T1000 (cell line): ENCODE data around the gene NIM1K.
"Not testable (repeated sequence)": the region's sequence is repeated elsewhere in the genome, so short reads cannot be mapped to it uniquely, and the experiment has no call there.

ENCODE experiments used
- DNase-seq: peaks from one replicate; lab custom pipeline; 2025; ENCODE audit warnings: mixed read lengths; lab: John Stamatoyannopoulos, UW

The NIM1K gene

DNA sequence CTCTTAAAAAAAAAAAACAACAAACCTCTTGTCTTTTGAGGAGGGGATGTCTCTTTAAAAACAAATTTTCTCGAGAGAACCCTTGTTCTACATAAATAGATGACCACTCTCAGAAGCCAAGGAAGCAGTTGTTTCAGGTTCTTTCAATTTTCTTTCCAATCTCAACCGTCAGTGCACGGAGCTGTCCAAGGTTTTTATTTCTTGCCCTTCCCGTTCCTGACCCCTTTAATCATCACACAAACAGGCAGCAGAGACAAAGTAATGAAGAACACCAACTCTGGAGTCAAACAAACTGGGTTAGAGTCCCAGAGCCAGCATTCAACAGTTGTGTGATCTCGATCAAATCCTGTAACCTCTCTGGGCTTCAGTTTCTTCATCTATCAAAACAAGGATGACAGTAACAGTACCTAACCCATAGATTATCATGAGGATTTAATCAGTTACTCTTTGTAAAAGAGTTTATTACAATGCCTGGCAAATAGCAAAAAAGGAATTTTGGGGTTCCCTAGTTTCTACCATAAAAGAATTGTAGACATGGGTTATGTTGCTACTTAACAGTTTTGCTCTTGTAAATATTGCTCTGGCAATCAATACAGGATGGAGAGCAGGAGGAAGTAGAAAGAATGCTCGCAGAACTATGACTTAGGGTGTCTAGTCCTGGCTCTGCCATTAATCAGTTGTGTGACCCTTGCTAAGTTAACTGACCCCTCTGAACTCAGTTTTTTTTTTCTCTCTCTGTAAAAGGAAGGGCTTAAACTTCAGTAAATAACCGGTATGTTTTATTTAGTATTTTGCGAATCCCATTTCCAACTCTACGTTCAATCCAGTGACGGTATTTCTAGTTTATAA, 1.0 kb upstream of the NIM1K start:
- DNase-seq, result no peak

DNA sequence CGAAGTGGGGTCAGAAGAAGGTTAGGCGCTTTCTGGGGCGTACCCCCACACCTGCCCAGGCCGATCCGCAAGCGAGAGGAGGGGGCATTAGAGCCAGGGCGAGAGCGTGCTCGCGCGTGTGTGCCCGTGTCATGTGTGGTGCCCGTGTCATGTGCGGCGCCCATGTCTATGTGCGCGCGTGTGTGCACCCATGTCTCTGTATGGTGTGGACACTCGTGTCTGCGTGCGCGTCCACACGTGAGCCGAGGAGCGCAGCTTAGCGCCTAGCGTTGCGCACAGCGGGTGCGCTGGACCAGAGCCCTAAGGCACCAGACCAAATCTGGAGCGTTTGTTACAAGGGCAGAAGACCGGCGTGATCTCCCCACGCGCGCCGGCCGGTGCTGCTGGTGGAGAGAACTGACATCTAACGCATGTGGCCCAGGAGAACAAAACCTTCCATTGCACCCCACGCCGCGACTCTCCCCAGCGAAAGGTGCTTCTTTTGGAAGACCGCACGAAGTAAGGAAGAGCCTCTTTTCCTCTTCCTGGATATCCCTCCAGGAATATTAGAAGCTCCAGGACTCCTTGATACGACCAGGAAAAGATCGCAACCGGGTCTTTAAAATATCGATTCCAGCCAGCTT, 644 bp downstream of the NIM1K start:
- DNase-seq, result no peak

DNA sequence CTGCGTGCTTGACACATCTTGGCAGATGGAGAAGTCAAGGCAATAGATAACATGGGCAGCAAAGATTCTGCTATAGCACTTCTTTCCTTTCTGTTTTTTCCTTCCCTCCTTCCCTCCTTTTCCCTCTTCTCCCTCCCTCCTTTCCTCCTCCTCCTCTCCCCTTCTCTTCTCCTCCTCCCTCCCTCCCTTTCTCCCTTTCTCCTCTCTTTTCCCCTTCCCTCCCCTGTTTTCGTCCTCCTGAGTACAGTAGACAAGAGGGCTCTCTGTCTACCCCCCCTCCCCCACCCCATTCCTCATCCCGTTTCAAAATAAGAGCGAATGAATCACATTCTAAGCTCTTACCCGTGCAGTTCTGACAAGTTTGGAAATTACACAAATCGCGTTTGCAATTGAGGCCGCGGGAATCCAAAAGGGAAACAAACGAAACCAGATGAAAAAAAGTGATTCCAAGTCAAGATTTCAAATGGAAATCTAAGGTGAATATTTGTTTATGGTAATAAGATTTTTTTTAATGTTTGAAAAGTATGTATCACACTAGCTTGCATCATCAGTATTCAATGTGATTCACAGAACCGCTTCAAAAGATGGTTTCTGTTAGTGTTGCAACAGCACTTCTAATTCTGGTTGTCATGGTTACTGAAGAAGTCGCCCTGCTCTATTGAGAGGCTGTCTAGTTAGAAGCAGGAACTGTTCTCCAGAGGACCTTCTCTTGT, 1.3 kb downstream of the NIM1K start:
- DNase-seq, result peak; percentile 50

DNA sequence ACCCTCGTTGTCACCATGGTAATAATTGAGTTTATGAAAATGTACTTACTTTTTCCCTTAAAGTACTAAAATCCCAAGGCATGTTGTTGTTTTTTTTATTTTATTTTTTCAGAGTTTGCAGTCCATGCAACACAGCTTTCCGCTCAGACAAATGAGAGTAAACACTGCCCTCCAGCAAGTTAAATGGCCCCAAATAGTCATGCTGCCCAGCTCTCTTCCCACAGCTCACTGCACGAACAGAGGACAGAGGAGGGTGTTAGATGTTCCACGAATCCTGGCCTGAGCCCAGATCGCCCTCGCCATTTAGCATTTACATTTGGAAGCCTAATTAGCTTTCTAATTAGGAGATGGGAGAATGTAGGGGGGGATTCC, 1.9 kb downstream of the NIM1K start:
- no peak for DNase-seq

DNA sequence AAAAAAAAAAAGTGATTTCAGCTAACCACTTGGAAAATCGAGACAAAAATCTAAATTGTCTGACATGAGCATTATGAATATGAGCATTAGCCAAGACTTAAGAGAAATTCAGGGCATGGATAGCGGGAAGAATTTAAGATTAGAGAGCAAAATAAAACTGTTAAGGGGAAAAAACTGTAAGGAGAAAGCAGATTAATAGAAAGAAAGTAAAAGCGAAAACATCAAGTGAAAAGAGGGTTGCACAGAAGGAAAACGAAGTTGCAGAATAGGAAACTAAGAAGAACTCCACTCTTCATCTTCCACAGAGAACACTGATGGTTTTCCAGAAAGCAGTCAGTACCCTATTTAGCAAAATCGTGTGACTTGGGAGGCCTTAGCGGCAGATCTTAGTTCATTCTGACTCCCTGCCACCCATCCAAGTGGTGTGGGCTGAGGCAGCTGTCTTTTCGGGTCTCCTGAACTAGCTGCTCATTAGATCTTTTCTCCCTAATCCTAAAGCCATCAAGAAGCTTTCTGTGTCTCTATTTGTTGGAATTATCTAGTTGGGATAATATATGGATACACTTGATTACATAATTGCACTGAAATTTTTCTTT, 3.7 kb downstream of the NIM1K start:
- DNase-seq, result no peak

DNA sequence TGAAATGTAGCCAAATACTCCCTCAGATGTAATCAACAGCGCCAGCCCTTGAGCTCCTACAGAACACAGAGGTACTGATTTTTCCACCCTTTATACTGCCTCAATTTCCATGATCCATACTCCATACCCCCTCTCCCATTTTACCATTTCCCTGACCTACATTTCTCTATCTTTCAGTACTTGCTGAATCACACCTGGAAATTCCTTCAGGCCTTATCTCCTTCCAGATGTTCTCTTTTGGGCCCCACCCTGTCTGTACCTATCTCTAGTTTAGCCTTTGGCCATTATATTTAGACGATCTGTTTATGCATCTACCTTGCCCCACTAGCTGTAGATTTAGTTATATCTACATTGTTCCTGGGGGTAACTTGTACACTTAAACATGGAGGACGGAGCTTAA, 5.5 kb downstream of the NIM1K start:
- no peak for DNase-seq

DNA sequence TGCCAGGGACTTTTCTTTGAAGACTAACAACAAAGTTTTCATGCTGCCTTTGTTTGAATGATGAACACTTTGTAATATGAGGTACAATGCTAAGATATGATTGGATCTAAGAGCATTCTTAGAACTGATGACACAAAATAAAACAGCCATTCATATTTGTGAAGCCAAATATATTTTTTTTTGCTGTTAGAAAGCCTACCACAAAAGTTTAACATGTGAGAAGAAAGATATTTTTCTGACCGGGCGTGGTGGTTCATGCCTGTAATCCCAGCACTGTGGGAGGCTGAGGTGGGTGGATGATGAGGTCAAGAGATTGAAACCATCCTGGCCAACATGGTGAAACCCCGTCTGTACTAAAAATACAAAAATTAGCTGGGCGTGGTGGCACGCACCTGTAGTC, 9.4 kb downstream of the NIM1K start:
- not testable (repeated sequence) for DNase-seq

DNA sequence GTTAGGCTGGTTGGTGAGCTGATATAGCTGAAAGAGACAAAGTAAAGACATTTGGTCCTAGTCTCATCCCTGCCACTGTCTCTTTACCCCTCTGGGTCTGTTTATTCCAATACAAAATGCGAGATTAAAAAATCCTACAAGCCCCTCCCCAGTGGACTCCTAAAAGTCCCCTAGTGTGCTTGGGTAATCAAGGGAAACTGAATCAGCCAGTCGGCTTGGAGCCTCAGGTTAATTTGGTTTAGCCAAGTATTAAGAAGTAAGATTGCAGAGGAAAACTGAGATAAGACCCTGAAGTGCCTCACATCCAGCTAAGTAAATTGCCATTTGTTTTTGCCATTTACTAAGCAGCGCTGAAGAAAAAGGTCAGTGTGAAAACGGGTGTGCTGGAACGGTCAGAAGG, 10.4 kb downstream of the NIM1K start:
- no peak for DNase-seq

DNA sequence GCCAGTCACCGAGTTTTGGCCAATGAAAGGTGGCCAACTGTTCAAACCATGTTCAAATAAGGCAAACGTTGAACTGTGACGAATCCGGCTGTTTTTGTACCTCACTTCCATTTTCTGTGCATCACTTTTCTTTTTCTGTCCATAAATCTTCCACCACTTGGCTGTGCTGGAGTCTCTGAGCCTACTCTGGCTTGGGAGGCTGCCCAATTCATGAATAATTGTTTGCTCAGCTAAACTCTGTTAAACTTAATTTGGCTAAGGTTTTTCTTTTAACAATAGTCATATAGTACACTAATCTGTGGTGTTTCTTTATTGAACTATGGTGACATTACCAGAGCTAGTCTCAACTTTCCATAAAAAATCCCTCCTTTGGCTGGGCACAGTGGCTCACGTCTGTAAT, 11.3 kb downstream of the NIM1K start:
- no peak for DNase-seq

DNA sequence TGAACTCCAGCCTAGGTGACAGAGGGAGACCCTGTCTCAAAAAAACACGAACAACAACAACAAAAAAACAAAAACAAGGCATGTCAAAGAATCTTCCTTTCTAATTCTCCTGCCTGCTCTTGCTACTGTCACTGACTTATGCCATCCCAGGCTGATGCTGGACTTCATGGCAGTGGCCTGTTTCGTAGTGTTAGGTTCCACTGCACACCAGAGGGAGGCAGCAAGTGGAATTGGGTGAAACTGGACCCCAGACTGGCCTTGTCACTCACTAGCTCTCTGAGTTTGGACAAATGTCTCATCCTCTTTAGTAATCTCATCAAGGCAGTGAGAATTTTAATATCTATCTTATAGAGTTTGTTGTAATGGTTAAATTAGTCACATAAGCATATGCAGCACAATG, 12.9 kb downstream of the NIM1K start:
- no peak for DNase-seq

DNA sequence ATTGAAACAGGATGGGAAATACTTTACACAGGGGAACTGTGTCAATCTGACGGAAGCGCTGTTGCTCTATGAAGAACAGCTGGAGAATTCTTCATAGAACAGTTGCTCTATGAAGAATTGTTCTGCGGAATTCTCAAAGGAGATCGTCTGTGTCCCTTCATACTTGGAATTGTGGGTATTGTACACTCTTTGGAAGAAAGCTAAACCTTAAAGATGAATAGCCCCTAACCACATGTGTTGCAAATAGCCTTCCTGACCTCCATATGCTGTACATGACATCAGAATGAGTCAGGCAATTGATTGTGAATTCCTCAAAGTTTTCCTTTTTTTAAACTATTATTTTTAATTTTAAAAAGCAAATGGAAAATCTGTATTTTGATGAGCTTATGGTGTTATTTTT, 15.6 kb downstream of the NIM1K start:
- no peak for DNase-seq

DNA sequence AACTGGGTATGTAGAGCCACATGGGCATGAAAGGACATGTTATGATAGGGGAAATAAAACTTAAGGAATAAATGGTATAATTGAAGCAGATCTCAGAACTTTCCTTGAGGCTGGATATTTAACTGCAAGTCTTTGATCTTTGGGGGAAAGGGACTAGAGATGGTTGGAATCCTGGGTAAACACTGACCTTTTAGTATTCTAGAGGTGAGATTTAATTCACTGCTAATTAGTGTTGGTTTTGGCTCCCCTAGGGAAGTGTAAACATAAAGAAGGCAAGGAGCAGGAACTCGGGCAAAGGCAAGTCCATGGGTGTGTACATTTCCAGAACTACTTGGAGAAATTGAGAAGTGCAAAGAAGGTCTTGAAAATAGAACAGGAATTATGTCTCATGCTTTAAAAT, 16.6 kb downstream of the NIM1K start:
- DNase-seq, result no peak

DNA sequence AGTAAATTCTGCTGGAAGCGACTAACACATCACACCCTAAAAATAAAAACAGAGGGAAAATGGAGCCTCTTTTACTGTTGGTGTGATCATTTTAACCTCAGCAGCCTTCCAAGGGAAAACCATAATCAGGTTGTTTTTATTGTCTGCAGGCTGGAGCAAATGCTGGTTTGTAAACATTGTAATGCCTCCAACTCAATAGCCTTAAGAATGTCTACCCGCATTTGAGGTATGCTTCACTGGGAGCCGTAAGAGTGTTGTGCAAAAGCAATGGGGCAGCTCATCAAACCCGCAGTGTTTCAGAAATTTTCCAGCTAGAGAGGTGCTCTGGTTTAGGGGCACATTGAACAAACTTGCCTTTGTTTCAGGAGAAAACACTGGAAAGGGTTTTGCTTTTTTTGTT, 17.0 kb downstream of the NIM1K start:
- DNase-seq, result no peak

DNA sequence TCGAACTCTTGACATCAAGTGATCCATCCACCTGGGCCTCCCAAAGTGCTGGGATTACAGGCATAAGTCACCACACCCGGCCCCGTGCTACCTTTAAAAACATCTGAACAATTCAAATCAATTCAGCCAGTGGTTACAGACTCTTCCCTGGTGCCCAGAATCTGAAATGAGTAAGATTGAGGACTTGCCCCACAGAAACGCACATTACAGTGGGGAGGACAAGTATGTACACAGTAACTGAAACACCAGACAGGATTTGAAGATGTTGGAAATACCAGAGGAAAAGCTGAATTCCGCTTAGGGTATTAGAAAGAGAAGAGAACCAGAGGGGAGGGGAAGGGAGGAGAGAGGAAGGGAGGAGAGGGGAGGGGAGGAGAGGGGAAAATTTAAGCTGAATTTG, 17.8 kb downstream of the NIM1K start:
- no peak for DNase-seq

DNA sequence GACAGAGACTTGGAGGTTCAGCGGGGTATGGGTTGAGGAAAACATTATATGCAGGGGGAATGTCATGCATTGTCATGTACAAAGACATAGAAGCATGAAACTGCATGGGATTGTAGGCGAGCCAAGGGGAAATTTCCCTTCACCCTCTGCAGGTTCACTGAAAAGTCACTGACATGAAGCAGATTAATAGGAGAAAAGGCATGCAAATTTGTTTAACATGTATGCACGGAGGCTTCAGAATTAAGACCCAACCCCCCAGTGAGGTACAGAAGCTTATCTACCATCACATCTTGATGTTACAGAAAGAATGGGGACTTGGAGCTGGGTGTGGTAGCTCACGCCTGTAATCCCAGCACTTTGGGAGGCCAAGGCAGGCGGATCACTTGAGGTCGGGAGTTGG, 18.5 kb downstream of the NIM1K start:
- DNase-seq, result no peak

DNA sequence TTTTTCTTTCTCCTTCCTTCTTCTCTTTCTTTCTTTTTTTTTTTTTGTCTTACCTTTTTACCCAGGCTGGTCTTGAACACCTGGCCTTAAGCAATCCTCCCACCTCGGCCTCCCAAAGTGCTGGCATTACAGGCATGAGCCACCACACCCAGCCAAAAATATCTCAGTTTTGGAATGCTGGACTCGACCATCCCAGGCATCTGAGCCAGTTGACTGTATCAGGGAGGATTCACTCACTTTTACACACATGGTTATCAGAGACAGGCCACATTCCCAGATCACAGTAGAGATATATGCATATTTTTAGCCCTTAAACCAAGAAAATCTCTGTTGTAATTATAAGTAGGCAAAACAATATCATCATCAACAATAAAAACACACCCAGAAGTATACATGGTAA, 21.9 kb downstream of the NIM1K start:
- no peak for DNase-seq

DNA sequence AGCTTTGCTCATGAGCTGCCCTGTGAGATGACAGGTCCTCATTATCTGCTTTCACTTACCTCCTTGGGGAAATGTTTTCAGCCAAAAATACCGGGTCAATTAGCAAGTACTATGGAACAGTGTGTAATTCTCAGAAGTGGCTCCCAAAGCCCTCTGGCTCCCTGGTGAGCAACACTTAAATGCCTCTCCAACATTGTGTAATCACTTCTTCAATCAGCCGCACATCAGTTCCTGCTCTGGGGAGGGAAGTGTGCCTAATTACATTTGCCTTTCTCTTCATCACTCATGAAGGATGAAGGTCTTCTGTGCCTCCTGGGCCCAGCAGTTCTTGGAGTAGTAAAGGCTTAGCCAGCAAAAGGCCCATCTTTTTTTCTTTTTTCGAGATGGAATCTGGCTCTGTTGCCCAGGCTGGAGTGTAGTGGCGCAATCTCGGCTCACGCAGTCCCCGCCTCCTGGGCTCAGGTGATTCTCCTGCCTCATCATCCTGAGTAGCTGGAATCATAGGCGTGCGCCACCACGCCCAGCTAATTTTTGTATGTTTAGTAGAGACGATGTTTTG, 23.1 kb downstream of the NIM1K start:
- DNase-seq, result no peak

DNA sequence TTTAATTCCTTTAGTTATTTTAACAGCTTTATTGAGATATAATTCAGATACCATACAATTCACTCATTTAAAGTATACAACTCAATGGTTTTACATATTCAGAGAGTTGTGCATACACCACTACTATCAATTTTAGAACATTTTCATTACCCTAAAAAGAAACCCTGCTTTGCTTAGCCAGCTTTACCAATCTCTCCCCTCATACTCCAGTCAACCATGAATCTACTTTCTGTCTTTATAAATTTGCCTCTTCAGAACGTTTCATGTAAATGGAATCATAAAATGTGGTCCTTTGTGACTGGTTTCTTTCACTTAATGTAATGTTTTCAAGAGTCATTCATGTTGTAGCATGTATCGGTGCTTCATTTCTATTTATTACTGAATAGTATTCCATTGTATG, 24.9 kb downstream of the NIM1K start:
- no peak for DNase-seq

DNA sequence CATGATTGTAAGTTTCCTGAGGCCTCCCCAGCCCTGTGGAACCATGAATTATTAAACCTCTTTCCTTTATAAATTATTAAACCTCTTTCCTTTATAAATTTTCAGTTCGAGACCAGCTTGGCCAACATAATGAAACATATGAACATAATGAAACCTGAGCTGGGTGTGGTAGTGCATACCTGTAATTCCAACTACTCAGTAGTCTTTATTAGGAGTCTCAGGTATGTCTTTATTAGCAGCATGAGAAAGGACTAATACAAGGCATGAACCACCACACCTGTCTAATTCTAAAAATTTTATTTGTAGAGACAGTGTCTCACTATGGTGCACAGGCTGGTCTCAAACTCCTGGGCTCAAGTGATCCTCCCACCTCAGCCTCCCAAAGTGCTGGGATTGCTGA, 27.1 kb downstream of the NIM1K start:
- DNase-seq, result no peak

DNA sequence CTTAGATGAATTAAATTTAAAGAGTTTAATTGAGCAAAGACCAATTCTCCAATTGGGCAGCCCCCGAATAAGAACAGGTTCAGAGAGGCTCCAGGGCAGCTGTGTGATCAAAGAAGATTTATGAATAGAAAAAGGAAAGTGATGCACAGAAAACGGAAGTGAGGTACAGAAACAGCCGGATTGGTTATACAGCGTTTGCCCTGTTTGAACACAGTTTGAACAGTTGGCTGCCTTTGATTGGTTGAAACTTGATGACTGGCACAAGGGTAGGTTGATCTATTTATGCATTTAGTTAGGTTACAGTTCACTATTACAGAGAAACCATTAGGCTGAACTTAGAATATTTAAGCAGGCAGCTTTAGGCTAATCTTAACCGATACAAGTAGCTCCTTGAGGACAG, 29.5 kb downstream of the NIM1K start:
- no peak for DNase-seq

DNA sequence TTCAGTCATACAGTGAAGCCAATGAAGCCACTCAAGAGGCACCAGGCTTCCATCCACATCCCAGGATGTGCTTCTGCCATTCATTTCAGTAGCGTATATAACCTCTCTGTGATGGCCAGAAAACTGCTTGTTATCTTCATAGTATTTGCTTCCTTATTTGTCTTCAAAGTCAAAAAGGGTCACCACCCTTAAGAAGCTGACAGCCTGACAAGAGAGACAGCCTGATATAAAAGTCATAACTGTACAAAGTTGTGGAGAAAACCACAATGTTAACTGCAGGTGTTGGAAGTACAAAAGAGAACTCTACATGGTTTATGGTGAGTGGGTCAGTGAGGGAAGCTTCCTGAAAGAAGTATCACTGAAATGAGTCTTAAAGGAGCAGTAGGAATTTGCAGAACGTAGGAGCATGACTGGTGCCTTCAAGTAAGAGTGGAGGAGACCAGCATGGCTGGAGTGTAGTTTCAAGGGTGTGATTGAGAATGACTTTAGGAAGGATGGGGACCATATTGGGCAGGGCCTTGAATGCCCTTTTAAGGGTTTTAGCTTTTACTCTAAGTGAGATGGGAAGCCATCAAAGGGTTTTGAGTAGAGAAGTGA, 33.7 kb downstream of the NIM1K start:
- no peak for DNase-seq

DNA sequence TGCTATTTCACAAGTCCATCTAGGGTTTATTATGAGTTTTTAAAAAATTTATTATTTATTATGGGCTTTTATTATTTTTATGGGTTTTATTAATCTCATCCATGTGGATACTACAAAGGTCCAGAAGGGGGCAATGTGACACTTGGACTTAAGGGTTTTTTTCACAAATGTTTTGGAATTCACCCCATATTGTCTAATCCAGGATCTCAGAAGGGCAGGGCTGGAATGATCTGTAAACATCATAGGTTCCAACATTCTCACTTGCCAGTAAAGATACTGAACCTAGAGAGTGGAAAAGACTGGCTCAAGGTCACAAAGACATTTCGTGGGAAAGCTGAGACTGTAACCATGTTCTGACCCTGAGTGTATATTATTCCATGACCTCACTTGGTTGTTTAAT, 35.6 kb downstream of the NIM1K start:
- DNase-seq, result no peak
